ENCODE measurements around the gene BUD13. TPM values are rescaled to one million over a fixed set of nuclear protein-coding genes. Genes with fewer than 3 reads are reported as not detected.

BUD13 gene
- total and polyA plus RNA-seq, 2 of the 13 experiments (the other 11 are each of a cell fraction or from before 2014, with no cell fraction given) = 13.3 to 25.9 TPM

- TF ChIP-seq TFDP1 (CRISPR knock-in tag; IDR thresholded peaks at IDR 0.05; ENCODE audit: borderline replicate concordance) = no peak
- TF ChIP-seq ZNF772 (CRISPR knock-in tag; IDR thresholded peaks at IDR 0.05) = no peak
- no peak for TF ChIP-seq ZNF253 (CRISPR knock-in tag; IDR thresholded peaks at IDR 0.05; ENCODE audit: borderline replicate concordance)
Observed at GRCh38 chr11:116786326-116786725, 13.5 kb upstream of the BUD13 start (continued).

DNA sequence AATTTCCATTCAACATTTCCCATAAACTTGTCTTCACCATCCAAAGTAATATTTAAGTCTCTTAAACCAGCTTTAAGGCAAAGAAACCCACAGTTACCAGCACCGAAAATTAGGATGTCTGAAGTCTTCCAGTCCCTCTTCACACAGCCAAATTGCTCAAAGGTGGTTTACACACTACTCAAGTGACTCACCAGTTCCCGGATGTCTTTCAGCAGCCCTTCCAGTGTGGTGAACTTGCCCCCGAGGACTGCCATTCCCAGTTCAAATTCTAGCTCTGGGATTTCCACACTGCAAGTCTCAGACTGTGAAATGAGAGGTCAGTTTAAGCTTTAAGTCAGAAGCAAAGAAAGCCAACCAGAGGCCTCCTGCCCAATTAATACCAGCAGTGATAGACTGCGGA, 9.9 kb upstream of the BUD13 start:
- H3K79me2 ChIP-seq (ENCODE audit: insufficient read depth, low read length) = peaks cover 17% of the 10 kb centered on the region
- H3K36me3 ChIP-seq (replicated peaks in 1 of 2; ENCODE audit: control insufficient read depth in 1 of 2, insufficient read depth in 2 of 2, low read length in 2 of 2) = peaks cover 35 to 84% of the 10 kb centered on the region in 2 experiments
- H3K4me3 ChIP-seq (replicated peaks in 1 of 3; ENCODE audit: insufficient read depth in 1 of 3, low read depth in 2 of 3, low read length in 3 of 3) = no peak overlapping the region
- H3K4me2 ChIP-seq (ENCODE audit: low read depth, low read length) = no peak overlapping the region
- intact Hi-C loops (cut with micrococcal nuclease; ENCODE audit: unreplicated experiment) (no loop called here), in situ Hi-C loops (cut with HindIII; ENCODE audit: extremely low pct_ligation_motif_present, low pct_unique_long_range_greater_than_20kb) (no loop called here)
- no peaks in the 10 kb centered on the region for H3K27me3 ChIP-seq (ENCODE audit: control insufficient read depth in 1 of 2, insufficient read depth in 2 of 2, low read length in 2 of 2)
- WGBS (ENCODE audit: low lambda C conversion rate) = 98% methylated on average over 4 of the region's 4 CpGs
- H3K9ac ChIP-seq (ENCODE audit: insufficient read depth, low read depth, low read length) = no peak overlapping the region
- FAIRE-seq (no peak), ATAC-seq (no peak), DNase-seq (ENCODE audit: low spot score) (no peak)
- H4K20me1 ChIP-seq (ENCODE audit: insufficient read depth, low read length) = no peaks in the 10 kb centered on the region
- peaks cover 16% of the 10 kb centered on the region for H3K4me1 ChIP-seq (ENCODE audit: insufficient read depth, low read length)
- POLR2A ChIA-PET = interaction anchor here (0.9 to 1.4 kb wide), 4 partner anchors 9 to 50 kb away, joined by 3 to 4 read pairs (median 4); no protein-coding TSS in a partner anchor
- H3K9me3 ChIP-seq (ENCODE audit: low read length) = no peaks in the 10 kb centered on the region
- no peak overlapping the region for H3K27ac ChIP-seq (ENCODE audit: extremely low read length, insufficient read depth, low read length)
- CTCF ChIA-PET (ENCODE audit: low intra/inter-chr PET ratio, low total read pairs) = no interaction called here
- BruUV-seq (replicated peaks) = no TSS peak
- no peak overlapping the region for H2AFZ ChIP-seq (ENCODE audit: low read length)
- TF ChIP-seq ZNF253 (CRISPR knock-in tag; IDR thresholded peaks at IDR 0.05; ENCODE audit: borderline replicate concordance) = no peak
- TF ChIP-seq, protein P1, sequence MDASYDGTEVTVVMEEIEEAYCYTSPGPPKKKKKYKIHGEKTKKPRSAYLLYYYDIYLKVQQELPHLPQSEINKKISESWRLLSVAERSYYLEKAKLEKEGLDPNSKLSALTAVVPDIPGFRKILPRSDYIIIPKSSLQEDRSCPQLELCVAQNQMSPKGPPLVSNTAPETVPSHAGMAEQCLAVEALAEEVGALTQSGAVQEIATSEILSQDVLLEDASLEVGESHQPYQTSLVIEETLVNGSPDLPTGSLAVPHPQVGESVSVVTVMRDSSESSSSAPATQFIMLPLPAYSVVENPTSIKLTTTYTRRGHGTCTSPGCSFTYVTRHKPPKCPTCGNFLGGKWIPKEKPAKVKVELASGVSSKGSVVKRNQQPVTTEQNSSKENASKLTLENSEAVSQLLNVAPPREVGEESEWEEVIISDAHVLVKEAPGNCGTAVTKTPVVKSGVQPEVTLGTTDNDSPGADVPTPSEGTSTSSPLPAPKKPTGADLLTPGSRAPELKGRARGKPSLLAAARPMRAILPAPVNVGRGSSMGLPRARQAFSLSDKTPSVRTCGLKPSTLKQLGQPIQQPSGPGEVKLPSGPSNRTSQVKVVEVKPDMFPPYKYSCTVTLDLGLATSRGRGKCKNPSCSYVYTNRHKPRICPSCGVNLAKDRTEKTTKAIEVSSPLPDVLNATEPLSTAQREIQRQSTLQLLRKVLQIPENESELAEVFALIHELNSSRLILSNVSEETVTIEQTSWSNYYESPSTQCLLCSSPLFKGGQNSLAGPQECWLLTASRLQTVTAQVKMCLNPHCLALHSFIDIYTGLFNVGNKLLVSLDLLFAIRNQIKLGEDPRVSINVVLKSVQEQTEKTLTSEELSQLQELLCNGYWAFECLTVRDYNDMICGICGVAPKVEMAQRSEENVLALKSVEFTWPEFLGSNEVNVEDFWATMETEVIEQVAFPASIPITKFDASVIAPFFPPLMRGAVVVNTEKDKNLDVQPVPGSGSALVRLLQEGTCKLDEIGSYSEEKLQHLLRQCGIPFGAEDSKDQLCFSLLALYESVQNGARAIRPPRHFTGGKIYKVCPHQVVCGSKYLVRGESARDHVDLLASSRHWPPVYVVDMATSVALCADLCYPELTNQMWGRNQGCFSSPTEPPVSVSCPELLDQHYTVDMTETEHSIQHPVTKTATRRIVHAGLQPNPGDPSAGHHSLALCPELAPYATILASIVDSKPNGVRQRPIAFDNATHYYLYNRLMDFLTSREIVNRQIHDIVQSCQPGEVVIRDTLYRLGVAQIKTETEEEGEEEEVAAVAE (CRISPR knock-in tag; IDR thresholded peaks at IDR 0.05; ENCODE audit: borderline replicate concordance) = no peak
- TF ChIP-seq AGO1 (IDR thresholded peaks at IDR 0.05; ENCODE audit: low read depth, low read length, poor library complexity, severe bottlenecking) = no peak
- no peak for TF ChIP-seq DNMT1 (CRISPR knock-in tag; IDR thresholded peaks at IDR 0.05)
- TF ChIP-seq ZNF691 (CRISPR knock-in tag; IDR thresholded peaks at IDR 0.05; ENCODE audit: borderline replicate concordance, low read depth) = no peak
- no peak for TF ChIP-seq MXD1 (CRISPR knock-in tag; IDR thresholded peaks at IDR 0.05)
- TF ChIP-seq FOXO4 (CRISPR knock-in tag; conservative IDR thresholded peaks at IDR 0.05) = no peak
- no peak for TF ChIP-seq SSRP1 (CRISPR knock-in tag; IDR thresholded peaks at IDR 0.05)
- TF ChIP-seq ELF4 (CRISPR knock-in tag; IDR thresholded peaks at IDR 0.05; ENCODE audit: borderline replicate concordance) = no peak
- TF ChIP-seq SP4 (CRISPR knock-in tag; IDR thresholded peaks at IDR 0.05) = no peak
- no peak for TF ChIP-seq ZNF160 (CRISPR knock-in tag; IDR thresholded peaks at IDR 0.05)
- TF ChIP-seq CENPBD1 (CRISPR knock-in tag; IDR thresholded peaks at IDR 0.05; ENCODE audit: borderline replicate concordance, low read depth) = no peak

Measured in HepG2 (cell line).